ENCODE data around the gene TOMM7.
"Not testable (repeated sequence)": the region's sequence is repeated elsewhere in the genome, so short reads cannot be mapped to it uniquely, and the experiment has no call there.

Gene TOMM7

GRCh38 chr7:22853138-22853537, 30.5 kb upstream of the TOMM7 start:
- DNase-seq, result no peak

DNA sequence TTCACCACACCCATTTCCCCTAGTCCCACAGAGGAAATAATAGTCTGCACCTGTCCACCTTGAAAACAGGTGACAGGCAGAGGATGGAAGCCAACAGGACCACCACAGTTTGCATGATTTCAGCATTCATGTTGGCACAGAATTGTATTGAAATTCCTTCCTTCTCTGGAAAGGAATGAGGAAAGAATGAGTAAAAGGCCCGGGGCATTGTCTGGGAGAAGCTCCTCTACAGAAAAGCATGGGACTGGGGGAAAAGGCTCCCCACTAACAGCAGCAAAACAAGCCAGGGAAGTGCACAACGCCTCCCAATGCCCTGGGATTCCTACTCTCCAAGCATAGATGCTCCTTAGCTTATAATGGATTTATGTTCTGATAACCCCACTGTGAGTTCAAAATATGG, 28.5 kb upstream of the TOMM7 start:
- DNase-seq, result no peak

DNA sequence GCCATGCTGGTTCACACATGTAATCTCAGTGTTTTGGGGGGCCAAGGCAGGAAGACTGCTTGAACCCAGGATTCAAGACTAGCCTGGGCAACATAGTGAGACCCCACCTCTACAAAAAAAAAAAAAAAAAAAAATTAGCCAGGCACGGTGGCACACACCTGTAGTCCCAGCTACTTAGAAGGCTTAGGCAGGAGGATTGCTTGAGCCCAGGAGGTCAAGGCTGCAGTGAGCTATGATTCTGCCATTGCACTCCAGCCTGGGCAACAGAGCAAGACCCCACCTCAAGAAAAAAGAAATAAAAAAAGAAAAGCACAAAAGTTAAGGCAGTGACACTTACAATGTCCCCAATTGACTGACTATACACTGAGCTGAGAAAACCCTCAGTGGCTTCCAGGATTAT, 27.7 kb upstream of the TOMM7 start:
- not testable (repeated sequence) for DNase-seq

DNA sequence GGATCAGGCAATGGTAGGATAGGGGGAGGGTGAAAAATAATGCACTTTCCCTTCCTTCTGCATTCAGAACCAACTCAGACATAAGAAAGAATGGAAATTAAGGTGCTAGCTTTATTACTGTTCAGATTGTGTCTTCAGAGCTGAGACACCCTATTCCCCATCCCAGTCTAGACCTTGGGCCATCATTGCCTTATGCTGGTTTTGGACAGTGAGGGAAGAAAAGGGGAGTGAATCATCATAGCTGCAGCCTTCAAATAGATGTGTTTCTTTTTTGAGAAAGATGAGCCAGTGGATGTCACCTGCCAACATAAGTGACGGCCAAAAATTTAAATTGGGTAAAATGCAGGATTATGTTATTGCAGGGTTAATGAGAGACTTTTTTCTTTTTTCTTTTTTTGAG, 27.0 kb upstream of the TOMM7 start:
- no peak for DNase-seq

- DNase-seq, result no peak
Observed at GRCh38 chr7:22849172-22849571, 26.5 kb upstream of the TOMM7 start.

DNA sequence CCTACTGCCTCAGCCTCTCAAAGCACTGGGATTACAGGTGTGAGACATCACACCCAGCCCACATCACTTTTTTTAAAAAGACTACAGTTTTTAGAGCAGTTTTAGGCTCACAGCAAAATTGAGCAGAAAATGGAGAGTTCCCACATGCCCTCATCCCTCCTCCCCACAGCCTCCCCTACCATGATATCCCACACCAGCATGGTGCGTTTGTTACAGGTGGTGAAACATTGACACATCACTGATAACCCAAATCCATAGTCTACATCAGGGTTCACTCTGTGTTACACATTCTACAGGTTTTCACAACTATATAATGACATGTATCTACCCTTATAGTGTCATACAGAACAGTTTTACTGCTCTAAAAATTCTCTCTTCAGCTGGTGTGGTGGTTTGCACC, 24.3 kb upstream of the TOMM7 start:
- DNase-seq, result no peak

DNA sequence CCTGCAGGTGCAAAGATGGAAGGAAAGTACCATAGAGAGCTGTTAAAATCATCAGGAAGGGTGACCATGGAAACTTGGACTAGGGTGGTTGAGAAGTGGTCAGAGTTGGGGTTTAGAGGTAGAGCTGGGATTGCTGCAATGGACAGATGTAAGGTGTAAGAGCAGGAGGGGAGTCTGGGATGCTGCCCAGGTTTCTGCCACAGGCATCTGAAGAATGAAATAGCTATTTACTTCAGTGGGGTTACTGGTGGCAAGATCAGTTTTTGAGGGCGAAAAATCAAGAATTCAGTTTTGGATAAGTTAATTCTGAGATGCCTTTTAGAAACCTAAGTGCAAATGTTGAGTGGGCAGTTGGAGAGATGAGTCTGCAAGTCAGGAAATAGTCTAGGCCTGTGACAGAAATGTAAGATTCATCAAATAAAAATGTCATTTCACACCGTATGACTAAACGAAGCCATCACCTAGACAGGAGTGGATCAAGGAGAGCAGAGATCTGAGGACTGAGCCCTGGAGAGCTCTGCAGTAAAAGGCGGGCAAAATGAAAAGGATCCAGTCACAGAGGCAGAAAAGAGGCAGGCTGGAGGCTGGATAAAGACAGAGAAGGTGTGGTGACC, 22.7 kb upstream of the TOMM7 start:
- DNase-seq, result no peak

GRCh38 chr7:22843681-22844309, 21.1 kb upstream of the TOMM7 start:
- no peak for DNase-seq

- DNase-seq, result no peak
Observed at GRCh38 chr7:22842973-22843372, 20.3 kb upstream of the TOMM7 start.

DNA sequence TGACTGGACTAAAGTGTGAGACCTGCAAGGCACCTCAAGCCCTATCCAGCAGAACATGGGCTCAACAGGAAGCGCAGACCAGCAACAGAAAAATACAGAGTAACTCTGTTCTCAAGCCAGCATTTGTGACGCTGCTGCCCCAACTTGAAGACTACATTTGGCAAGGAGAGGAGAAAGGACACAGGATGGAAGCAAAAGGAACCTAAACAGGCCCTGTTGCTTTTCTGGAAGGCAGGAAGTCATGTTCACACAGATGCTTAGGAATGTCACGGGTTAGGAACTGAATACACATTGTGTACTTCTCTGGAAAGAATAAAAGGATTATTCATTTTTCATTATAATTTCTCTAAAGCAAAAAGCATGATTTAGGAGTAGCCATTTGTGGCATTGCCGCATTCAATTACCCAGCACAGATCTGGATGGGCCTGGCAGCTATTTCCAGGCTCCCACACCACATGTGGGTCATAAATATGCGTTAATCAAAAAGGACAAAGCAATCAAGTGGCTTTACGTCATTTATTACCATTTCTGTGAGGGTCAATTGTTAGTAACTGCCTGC, 19.8 kb upstream of the TOMM7 start:
- DNase-seq, result no peak

DNA sequence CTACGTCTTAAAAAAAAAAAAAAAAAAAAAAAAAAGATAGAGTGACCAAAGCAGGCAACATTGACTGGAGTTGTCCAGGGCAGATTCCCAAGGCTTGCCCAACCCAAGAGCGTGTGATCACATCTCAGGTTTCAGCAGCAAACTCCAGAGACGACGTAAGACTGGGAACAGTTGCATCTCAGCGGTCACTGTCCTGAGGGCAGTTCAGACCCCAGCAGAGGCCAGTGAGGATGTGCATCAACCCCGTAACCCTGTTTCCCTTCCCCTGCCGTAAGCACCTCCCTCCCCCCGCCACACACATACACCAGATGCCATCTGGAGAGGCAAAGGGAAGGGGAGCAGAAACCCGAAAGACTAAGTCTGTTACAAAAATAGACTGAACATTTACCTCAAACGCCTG, 19.3 kb upstream of the TOMM7 start:
- DNase-seq, result no peak

GRCh38 chr7:22837308-22837707, 14.7 kb upstream of the TOMM7 start:
- no peak for DNase-seq

- DNase-seq, result not testable (repeated sequence)
Observed at GRCh38 chr7:22836506-22836905, 13.9 kb upstream of the TOMM7 start.

GRCh38 chr7:22833957-22834356, 11.3 kb upstream of the TOMM7 start:
- DNase-seq, result no peak

DNA sequence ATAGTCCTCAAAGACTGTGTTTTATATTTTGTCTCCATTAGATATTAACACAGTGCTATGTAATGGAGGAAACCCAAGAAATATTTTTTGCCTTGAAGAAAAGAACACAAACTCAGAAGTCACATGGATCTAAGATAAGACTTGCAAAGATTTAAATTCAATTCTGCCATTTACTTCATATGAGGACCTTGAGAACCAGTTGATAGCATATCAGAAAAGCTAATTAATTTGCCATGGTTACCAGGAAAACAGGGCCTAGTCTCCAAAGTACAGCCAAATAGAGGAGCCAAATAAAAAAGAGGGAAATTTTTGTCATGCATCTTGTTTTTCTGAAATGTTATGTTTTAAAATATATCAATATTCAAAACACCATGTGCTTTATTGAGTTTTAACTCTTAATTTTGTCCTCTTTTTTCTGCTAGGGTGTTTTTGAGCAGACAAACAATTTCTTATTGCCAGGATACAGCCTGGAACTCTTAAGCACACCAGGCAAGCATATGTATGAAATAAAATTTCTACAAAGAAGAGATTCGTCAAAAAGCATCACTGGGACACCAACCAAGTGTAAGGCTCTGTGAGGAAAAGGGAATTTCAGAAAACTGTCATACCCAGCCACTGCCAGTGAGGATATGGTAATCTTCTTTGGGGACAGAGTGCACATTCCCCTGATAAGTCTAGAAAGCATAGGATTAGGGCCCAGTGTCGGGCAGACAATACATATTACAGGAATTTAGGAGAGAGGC, 10.6 kb upstream of the TOMM7 start:
- DNase-seq, result no peak

DNA sequence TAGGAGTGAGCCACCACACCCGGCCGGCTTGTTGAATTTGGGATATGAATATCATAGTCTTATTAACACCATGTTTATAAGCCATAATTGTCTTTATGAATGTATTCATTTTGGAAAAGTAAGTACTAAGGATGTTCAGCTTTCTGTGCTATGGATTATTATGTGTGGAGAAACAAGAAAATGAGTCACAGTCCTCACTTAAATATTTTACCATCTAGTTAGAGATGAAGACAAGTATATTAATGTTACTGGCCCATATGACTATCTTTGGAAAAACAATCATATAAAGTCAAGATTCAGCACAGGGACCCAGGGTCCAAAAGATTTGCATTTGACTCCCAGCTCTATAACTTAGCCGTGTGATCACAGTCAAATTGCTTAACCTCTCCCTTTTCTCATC, 9.8 kb upstream of the TOMM7 start:
- no peak for DNase-seq

DNA sequence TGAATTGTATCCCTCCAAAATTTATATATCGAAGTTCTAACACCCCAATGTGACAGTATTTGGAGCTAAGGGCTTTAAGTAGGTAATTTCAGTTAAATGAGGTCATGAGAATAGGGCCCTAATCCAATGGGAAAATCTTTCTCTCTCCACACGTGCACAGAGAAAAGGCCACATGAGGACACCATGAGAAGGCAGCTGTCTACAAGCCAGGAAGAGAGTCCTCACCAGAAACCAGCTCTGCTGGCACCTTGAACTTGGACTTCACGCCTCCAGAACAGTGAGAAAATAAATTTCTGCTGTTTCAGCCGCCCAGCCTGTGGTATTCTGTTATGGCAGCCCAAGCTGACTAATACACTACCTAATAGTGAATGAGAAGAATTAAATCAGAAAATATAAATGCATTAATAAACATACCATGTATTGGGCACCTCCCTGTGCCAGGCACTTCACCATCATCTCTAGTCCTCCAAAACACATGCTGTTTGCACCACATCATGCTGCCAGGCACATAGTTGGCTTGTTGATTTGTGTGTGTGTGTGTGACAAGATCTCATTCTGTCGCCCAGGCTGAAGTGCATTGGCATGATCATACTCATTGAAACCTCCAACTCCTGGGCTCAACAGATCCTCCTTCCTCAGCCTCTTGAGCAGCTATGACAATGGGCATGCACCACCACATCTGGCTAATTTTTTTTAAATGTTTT, 9.1 kb upstream of the TOMM7 start:
- no peak for DNase-seq

GRCh38 chr7:22827563-22827962, 4.9 kb upstream of the TOMM7 start:
- no peak for DNase-seq

DNA sequence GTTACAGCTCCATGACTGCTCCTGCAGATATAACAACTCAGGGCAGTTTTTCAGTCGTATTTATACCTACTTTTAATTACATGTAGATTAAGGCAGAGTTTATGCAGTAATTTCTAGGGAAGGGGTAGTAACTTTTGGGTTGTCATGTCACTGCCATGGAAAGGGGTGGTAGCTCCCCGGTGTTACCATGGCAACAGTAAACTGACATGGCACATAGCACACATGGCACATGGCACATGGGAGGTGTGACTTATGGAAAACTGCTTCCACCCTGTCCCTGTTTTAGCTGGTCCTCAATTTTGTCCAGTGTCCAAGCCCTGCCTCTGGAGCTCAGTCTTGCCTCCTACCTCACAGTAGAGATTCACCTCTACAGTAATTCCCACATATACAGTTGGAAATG, 3.9 kb upstream of the TOMM7 start:
- no peak for DNase-seq

DNA sequence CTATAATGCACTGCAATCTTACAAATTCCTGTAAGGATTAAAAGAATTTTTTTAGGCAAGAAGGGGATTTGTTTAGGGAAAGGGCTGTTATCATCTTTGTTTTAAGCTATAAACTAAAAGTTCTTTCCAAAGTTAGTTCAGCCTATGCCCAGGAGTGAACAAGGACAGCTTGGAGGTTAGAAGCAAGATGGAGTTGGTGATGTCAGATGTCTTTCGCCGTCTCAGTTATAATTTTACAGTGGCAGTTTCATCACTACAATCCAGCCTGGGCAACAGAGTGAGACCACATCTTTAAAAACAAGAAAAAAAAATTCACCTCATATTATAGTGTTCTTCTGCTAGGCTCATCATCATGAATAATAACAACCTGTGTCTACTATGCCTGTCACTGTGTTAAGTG, 2.1 kb upstream of the TOMM7 start:
- no peak for DNase-seq

- DNase-seq, result peak in 1 of 2 experiments; percentile 67
Observed at GRCh38 chr7:22823142-22823497, 471 bp upstream of the TOMM7 start.

DNA sequence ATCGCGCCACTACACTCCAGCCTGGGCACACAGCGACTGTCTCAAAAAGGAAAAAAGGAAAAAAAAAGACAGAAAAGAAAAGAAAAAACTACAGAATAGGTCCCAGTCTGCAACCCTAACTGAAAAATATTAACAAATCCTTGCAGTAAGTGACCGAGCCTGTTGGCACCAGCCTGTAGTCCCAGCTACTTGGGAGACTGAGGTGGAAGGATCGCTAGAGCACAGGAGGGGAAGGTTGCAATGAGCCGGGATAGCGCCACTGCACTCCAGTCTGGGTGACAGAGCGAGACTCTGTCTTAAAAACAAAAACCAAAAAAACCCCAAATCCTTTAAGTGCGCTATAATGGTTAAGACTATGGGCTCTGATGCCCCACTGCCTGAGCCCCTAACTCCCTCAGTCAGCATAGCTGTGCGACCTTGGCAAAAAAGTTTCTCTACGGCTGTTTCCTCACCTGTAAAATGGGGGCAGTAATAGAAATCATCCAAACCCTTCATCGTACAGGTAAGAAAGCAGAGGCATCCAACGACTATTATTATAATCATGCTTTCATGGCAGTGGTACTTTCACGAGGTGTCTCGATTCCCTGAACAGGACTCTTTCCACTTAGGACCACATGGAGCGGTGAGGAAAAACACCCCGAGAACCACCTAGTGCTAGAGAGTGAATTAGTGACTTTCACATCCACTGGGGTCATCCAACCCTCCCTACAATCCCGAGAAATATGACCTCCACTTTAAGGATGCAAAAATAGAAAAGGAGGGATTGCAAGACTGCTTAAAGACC, 755 bp downstream of the TOMM7 start:
- DNase-seq, result peak in 1 of 2 experiments; percentile 41

GRCh38 chr7:22819476-22819875, 3.2 kb downstream of the TOMM7 start:
- DNase-seq, result no peak

Measured in Kasumi-1 (cell line).